T-helper 2 cell treated with Interferon-gamma antibody and Interleukin-4, amounts not matched to agents 5 μg/mL and 100 μg/mL, for 36 hours (primary cell): ENCODE measurements around the gene ARFIP1.
A peak's percentile ranks its signal among the peaks of the same experiment; 100 is the strongest.

Experiments used
- DNase-seq: peaks from one replicate; pipeline ENCODE4 v3.0.0; 2021; ENCODE audit warnings: low spot score
- H3K27ac Mint-ChIP-seq: one replicate; pipeline ENCODE4 v1.8.0; 2021; ENCODE audit warnings: mild to moderate bottlenecking, mixed read lengths
- H3K27me3 Mint-ChIP-seq: one replicate; pipeline ENCODE4 v1.8.0; 2021; ENCODE audit warnings: low read depth, mixed read lengths
- H3K36me3 Mint-ChIP-seq: one replicate; pipeline ENCODE4 v1.8.0; 2021; ENCODE audit warnings: low read depth, mixed read lengths
- H3K4me1 Mint-ChIP-seq: one replicate; pipeline ENCODE4 v1.8.0; 2021; ENCODE audit warnings: low read depth, mixed read lengths
- H3K4me3 Mint-ChIP-seq: one replicate; pipeline ENCODE4 v1.8.0; 2022; ENCODE audit warnings: mild to moderate bottlenecking, moderate library complexity, mixed read lengths
- H3K9me3 Mint-ChIP-seq: one replicate; pipeline ENCODE4 v1.8.0; 2021; ENCODE audit warnings: mixed read lengths

Gene ARFIP1

DNA sequence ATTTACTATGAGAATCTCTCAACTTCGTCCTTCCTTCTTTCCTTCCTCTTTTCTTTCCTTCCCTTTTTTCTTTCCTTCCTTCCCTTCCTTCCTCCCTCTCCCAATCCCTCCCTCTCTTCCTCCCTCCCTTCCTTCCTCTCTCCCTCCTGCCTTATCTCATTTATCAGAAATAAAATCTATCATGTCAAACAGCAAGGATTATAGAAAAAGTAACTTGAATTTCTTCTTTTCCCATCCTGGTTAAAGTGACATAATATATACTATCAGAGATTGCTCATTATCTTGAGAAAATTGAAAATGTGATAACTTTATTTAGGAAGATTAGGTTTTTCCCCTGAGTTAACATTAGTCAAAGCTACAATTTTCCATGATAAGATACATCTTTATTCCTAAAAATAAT, 5.8 kb upstream of the ARFIP1 start:
- no peak for DNase-seq

DNA sequence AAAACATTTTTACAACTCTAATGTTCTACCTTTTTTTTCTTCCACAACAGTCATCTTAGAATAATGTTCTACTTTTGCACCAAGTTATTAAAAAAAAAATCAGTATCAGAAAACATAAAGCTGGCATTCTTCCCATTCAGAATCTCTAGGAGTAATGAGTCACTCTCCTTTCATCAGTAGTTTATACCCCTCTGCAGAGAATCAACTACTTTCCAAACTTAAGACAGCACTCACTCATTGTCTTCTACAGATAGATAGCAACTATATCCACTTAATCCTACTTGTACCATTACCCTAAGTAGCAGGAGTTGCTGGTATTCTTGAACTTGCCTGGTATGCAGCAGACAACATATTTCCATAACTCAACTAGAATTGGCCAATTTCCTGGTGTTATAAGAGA, 3.4 kb upstream of the ARFIP1 start:
- Mint-ChIP-seq H3K27me3 (peaks cover 20% of the 10 kb centered on the region), H3K4me1 (peaks cover 32% of the 10 kb centered on the region), H3K27ac (no peak overlapping the region), H3K36me3 (peaks cover 2% of the 10 kb centered on the region), H3K4me3 (no peak overlapping the region), H3K9me3 (no peaks in the 10 kb centered on the region)
- no peak for DNase-seq

More for the DNA sequence above, 5.8 kb upstream of the ARFIP1 start:
- H3K36me3 Mint-ChIP-seq: no peaks in the 10 kb centered on the region
- H3K4me1 Mint-ChIP-seq: peaks cover 28% of the 10 kb centered on the region
- no peak overlapping the region for H3K4me3 Mint-ChIP-seq
- H3K9me3 Mint-ChIP-seq: no peaks in the 10 kb centered on the region
- H3K27ac Mint-ChIP-seq: no peak overlapping the region
- H3K27me3 Mint-ChIP-seq: peaks cover 23% of the 10 kb centered on the region

DNA sequence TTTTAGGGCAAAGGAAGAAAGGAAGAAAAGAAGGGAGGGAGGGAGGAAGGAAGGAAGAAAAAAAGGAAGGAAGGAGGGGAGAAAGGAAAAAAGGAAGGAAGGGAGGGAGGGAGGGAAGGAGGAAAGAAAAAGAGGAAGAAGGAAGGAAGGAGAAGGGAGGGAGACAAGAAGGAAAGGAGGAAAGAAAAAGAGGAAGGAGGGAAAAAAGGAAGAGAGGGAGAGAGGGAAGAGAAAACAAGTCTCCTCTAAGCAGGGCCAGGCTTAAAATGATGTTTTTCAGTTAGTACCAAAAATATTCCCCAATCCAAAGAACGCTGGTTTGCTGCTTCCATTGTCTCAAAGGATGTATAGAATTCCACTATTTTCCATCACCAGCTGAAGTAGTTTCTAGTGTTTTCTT, 2.3 kb upstream of the ARFIP1 start:
- no peak overlapping the region for H3K4me3 Mint-ChIP-seq
- H3K27me3 Mint-ChIP-seq: peaks cover 20% of the 10 kb centered on the region
- peaks cover 35% of the 10 kb centered on the region for H3K4me1 Mint-ChIP-seq
- H3K36me3 Mint-ChIP-seq: peaks cover 2% of the 10 kb centered on the region
- H3K27ac Mint-ChIP-seq: no peak overlapping the region
- no peak for DNase-seq
- no peaks in the 10 kb centered on the region for H3K9me3 Mint-ChIP-seq

DNA sequence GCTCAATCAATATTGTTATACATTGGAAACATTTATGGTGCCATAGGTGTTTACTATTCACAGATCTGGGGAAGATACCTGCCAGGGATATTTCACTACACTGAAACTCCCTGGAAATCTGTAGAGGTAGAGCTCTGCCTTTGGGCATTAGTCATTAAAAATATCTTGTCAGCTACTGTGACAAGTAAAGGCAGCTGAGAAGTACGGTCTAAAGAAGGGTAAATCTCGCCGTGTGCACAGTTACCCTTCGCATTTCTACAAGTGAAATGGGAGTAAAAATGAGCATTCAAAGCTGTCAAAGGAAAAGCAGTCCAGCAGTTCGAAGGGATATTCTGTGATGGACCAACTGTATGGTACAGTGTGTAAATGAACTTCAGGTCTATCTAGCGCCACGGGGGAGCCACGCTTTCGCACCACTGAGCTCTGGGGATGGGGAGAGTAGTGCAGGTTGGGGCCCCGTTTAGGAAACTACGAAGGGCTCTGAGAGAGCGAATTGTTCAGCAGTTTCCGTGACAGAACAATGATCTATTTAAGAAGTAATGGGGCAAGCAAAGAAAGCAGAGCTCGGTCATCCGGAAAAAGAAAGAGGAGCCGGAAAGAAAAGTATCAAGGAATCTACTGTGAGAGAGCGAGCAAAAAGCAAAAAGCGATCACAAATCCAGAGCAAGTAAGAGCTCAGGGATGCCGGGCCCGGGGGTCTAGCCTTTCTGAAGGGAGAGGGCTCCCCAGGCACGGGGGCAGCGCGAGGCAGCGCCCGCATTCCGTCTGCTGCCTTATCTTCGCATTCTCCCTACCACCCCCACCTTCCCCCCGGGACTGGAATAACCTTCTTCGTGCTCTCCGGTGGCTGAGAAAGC, 870 bp upstream of the ARFIP1 start:
- Mint-ChIP-seq H3K4me3 (peak overlapping the region; percentile 100), H3K4me1 (peaks cover 35% of the 10 kb centered on the region), H3K36me3 (peaks cover 2% of the 10 kb centered on the region), H3K9me3 (no peaks in the 10 kb centered on the region), H3K27me3 (peaks cover 20% of the 10 kb centered on the region), H3K27ac (peak overlapping the region; percentile 90)
- peak; percentile 7 for DNase-seq

DNA sequence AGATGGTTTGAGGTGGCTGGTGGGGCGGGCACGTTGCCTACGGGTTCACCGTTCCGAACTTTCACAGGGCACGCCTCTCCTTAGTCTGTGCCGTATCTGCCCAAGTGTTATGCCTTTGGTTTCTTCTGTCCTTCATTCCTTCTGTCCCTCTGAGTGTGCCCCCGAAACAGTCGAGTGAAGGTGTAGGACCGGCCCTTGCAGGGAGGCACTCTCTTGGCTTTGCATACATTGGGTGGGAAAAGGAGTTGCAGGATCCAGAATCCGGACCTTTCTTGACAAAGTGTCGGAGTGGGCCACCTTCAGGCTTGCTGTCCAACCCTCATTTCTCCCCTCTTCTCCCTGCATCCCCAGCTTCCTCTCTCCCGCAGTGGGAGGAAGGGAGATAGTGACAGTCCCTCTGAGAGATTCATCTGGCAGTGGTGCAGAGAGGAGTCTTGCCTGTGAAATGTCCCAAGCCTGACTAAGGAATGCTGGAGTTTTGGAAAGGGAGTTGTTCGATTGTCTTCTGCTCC, 569 bp downstream of the ARFIP1 start:
- H3K4me1 Mint-ChIP-seq: peaks cover 36% of the 10 kb centered on the region
- H3K27ac Mint-ChIP-seq: peak overlapping the region; percentile 90
- no peak for DNase-seq
- H3K9me3 Mint-ChIP-seq: no peaks in the 10 kb centered on the region
- peaks cover 20% of the 10 kb centered on the region for H3K27me3 Mint-ChIP-seq
- peaks cover 6% of the 10 kb centered on the region for H3K36me3 Mint-ChIP-seq
- H3K4me3 Mint-ChIP-seq: peak overlapping the region; percentile 100

DNA sequence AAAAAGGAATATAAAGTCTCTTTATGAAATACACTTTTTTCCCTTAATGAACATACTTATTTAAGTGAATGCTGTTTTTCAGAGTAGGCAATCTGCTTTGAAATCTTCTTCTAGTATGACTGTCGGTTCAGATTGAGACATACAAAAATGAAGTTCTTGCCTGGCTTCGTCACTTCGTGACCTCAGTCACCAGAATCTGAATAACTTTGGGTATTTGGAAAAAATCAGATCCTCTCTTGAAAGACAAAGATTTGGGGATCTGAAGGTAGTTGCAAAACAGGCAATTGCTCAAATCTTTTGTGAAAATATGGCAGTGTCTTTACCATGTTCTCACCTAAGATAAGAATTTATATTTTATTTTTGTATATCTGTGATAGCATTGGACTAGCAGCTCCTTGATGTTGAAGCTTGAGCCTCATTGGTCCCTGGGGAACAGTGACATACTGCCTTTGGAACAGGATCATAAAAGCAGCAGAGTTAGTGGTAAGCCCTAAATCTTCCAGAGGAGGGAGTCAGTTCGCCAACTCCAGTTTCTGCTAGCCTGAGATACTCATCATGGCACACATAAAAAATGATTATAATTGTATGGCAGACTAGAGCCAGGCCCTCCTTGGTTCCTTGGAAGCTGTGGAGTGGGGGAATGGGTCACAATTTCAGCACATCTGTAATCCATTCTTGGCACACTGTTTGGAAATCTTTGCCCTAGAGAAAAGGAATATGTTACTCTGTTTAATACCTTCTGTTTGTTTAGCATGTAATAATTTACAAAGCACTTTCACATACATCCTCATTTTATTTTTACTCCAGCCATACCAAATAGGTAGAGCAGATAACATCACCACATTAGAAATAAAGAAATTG, 5.0 kb downstream of the ARFIP1 start:
- H3K4me1 Mint-ChIP-seq: peaks cover 34% of the 10 kb centered on the region
- H3K36me3 Mint-ChIP-seq: peaks cover 10% of the 10 kb centered on the region
- H3K4me3 Mint-ChIP-seq: no peak overlapping the region
- no peaks in the 10 kb centered on the region for H3K27me3 Mint-ChIP-seq
- no peak overlapping the region for H3K27ac Mint-ChIP-seq
- H3K9me3 Mint-ChIP-seq: no peaks in the 10 kb centered on the region
- no peak for DNase-seq

DNA sequence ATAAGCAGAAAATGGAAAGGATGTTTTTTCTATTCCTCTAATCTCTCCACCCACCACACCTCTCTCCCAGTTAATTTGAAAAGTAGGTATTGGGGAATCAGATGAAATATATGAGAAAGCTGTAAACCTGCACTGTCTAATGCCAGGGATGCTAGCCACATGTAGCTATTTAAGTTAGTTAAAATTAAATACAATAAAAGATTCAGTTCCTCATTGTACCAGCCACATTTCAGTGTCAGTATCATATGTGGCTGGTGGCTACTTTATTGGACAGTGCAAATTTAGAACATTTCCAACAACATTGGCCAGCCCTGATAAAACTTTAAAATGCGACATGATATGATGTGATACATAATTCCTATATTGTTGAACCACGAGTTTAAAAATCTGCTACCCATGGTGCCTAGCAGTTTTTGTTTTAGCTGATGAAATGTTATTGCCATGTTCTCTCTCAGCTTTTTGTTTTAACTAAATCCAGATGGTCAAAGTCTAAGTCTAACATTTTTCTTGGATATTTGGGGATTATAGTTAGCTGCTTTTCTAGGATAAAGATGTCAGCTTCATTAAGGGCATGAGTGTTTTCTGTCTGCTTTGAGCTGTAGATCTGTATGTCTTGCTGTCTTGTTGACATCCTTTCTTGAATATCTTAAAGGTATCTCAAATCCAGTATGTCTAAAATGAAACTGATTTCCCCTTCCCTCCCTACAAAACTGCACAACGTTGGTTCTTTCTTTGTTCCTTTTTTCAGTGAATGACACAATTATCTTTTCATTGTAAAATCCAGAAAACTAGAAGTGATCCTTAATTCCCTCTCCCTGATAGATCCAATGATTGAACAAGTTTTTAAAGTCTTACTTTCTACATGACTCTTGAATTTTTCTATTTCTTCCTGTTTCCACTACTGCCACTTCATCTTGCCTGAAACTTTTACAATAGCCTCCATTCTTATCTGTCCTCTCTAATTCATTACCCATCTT, 6.2 kb downstream of the ARFIP1 start:
- Mint-ChIP-seq H3K36me3 (peaks cover 8% of the 10 kb centered on the region), H3K4me3 (peak overlapping the region; percentile 64), H3K4me1 (peaks cover 28% of the 10 kb centered on the region), H3K27me3 (no peaks in the 10 kb centered on the region), H3K9me3 (no peaks in the 10 kb centered on the region), H3K27ac (peak overlapping the region; percentile 45)
- DNase-seq: no peak

DNA sequence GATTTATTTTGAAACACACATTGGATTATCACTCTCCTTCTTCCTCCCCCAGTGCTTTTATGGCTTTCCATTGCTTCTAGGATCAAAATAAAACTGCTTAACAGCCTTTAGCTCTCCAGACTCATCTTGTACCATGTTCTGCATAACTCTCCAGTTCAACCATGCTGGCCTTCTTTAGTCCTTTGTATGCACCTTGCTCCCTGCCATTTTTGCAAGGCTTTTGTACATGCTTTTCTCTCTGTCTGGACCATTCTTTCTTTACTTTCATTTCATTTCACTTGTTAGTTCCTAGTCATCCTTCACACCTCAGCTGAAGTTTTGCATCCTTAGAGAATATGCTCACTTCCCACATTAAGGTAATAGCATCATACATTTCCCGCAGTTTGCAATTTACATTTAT, 6.9 kb downstream of the ARFIP1 start:
- Mint-ChIP-seq H3K36me3 (peaks cover 8% of the 10 kb centered on the region), H3K9me3 (no peaks in the 10 kb centered on the region), H3K27me3 (no peaks in the 10 kb centered on the region), H3K27ac (peak overlapping the region; percentile 45), H3K4me1 (peaks cover 25% of the 10 kb centered on the region), H3K4me3 (peak overlapping the region; percentile 64)
- no peak for DNase-seq

DNA sequence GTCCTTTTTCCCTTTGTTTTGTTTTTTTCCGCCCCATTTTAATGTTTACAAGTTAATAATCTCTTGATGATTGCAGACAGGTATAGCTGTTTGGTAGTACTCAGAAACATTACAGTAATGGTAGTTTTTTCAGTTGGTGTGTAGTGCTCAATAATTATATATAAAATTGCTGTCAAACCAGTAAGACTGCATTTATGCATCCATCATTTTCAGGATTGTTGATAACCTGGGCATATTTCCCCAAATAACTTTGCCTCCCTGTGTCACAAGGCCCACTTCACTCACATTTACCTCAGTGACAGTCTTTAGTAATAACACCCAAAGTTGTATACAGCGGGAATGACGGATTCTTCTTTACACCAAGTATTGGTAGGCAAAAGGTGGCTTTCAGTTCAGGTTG, 16.1 kb downstream of the ARFIP1 start:
- DNase-seq: no peak
- no peaks in the 10 kb centered on the region for H3K36me3 Mint-ChIP-seq
- H3K4me1 Mint-ChIP-seq: peaks cover 2% of the 10 kb centered on the region
- no peaks in the 10 kb centered on the region for H3K9me3 Mint-ChIP-seq
- no peak overlapping the region for H3K27ac Mint-ChIP-seq
- no peak overlapping the region for H3K4me3 Mint-ChIP-seq
- H3K27me3 Mint-ChIP-seq: no peaks in the 10 kb centered on the region

DNA sequence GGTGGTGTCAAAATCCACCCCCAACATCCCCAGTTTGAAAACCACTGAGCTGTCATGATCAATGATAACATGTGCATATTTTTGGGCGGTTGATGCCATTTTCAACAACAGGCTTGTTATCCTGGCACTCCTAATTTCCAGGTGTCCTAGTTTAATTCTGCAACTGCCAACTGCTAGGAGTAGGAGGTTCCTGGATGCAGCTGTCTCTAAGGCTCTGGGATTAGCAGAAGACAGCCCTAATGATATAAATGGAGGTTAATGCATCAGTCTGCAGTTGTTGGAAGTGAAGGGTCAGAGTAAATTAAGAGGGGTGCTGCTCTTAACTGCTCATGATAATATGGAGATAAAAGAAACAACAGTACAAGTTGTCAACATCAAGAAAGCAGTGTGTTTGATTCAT, 23.8 kb downstream of the ARFIP1 start:
- H3K9me3 Mint-ChIP-seq: peaks cover 8% of the 10 kb centered on the region
- peaks cover 9% of the 10 kb centered on the region for H3K36me3 Mint-ChIP-seq
- H3K4me1 Mint-ChIP-seq: peaks cover 24% of the 10 kb centered on the region
- H3K4me3 Mint-ChIP-seq: no peak overlapping the region
- no peak for DNase-seq
- H3K27ac Mint-ChIP-seq: no peak overlapping the region
- H3K27me3 Mint-ChIP-seq: no peaks in the 10 kb centered on the region

DNA sequence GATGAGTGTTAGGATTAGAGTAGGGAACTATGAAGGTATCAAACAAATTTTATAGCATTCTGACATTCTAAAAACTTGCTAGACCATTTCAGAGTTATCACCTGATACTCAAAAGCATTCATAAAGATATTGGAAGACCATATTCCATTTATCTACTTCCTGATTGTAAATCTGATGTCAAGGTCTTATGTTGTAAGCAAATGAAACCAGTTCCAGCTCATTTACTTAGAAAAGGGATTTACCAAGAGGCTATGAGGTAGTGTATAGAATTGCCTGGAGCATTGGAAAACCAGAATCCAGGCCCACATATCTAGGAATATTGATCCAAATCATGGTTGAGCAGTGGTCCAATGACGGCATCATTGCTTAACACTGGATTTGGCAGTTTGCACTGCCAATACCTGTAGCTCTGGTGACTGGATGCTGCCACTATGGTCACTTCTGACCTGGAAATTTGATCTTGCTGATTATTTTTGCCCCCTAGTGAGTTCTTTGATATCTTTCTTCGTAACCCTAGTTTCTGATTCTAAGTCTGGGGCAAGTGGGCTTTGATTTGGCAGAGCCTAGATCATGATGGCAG, 25.4 kb downstream of the ARFIP1 start:
- no peak for DNase-seq
- Mint-ChIP-seq H3K36me3 (peaks cover 16% of the 10 kb centered on the region), H3K27me3 (no peaks in the 10 kb centered on the region), H3K27ac (no peak overlapping the region), H3K9me3 (peaks cover 10% of the 10 kb centered on the region), H3K4me1 (peaks cover 24% of the 10 kb centered on the region), H3K4me3 (no peak overlapping the region)

DNA sequence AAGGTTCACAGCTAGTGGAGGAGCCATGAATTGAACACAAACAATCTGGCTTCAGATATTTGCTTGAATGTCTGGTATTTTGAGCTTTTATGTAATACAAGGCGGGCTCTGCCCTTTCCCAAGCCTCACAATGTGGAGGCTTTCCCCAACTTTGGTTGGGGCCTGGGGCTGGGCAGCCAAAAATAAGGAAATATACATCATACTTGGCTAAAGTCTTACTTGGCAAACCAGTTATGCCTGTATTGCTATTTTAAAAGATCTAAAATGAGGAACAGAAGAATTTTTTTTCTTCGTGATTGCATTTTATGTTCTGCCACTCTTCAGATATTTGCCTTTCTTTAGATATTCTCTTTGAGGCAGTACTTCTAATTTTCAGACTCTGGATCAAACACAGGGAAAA, 26.1 kb downstream of the ARFIP1 start:
- DNase-seq: no peak
- Mint-ChIP-seq H3K27me3 (no peaks in the 10 kb centered on the region), H3K4me3 (no peak overlapping the region), H3K36me3 (peaks cover 18% of the 10 kb centered on the region), H3K9me3 (peaks cover 10% of the 10 kb centered on the region), H3K4me1 (peaks cover 24% of the 10 kb centered on the region), H3K27ac (peak overlapping the region; percentile 49)
